ENCODE measurements around the gene ADAMTS12. TPM values are rescaled to one million over a fixed set of nuclear protein-coding genes. Genes with fewer than 3 reads are reported as not detected.

ADAMTS12 gene
- polyA plus RNA-seq, 1 donor (not counting 4 experiments of a cell fraction or from before 2014, with no cell fraction given), result 0.49 TPM

DNA sequence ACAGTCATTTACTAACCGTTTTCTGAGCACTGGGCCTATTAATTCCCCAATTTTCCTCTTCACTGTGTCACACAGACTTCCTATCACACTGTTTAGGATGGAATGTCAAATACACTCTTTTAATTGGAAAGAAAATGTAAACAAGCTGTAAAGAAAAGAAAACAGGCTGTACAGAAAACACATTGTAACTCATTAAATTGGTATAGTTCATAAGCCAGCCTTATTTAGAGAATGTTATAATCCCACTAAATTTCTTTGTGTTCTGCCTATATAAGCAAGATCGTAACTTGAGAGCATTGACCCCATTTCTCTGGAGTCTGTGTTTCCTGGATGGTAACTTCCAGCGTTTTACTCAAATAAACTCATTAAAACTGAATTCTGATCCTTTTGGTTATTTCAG is 404.6 kb downstream of the ADAMTS12 start:
- H3K79me2 ChIP-seq (ENCODE audit: control insufficient read depth, insufficient read depth, low read length), result no peaks in the 10 kb centered on the region
- H3K4me3 ChIP-seq (ENCODE audit: control insufficient read depth in 2 of 3, extremely low read depth in 1 of 3, insufficient read depth in 2 of 3, low read depth in 1 of 3, low read length in 3 of 3), result no peak overlapping the region
- no peak overlapping the region for H3K9ac ChIP-seq (ENCODE audit: control insufficient read depth, extremely low read depth, insufficient read depth, low read length)
- H3K36me3 ChIP-seq (ENCODE audit: control insufficient read depth in 2 of 2, extremely low read depth in 1 of 2, insufficient read depth in 2 of 2, low read length in 2 of 2), result peaks cover 0 to 2% of the 10 kb centered on the region in 2 experiments
- FAIRE-seq (no peak), DNase-seq (ENCODE audit: low read depth, low spot score) (no peak)
- H3K4me1 ChIP-seq (ENCODE audit: control insufficient read depth, extremely low read depth, insufficient read depth, low read length), result no peaks in the 10 kb centered on the region
- no peaks in the 10 kb centered on the region for H3K27me3 ChIP-seq (ENCODE audit: control insufficient read depth, extremely low read depth, insufficient read depth, low read length)
- H3K9me1 ChIP-seq (ENCODE audit: control insufficient read depth, extremely low read depth, insufficient read depth, low read length), result no peaks in the 10 kb centered on the region
- H4K20me1 ChIP-seq (ENCODE audit: control insufficient read depth, extremely low read depth, insufficient read depth, low read length), result no peaks in the 10 kb centered on the region
- TF ChIP-seq, protein P1, sequence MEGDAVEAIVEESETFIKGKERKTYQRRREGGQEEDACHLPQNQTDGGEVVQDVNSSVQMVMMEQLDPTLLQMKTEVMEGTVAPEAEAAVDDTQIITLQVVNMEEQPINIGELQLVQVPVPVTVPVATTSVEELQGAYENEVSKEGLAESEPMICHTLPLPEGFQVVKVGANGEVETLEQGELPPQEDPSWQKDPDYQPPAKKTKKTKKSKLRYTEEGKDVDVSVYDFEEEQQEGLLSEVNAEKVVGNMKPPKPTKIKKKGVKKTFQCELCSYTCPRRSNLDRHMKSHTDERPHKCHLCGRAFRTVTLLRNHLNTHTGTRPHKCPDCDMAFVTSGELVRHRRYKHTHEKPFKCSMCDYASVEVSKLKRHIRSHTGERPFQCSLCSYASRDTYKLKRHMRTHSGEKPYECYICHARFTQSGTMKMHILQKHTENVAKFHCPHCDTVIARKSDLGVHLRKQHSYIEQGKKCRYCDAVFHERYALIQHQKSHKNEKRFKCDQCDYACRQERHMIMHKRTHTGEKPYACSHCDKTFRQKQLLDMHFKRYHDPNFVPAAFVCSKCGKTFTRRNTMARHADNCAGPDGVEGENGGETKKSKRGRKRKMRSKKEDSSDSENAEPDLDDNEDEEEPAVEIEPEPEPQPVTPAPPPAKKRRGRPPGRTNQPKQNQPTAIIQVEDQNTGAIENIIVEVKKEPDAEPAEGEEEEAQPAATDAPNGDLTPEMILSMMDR (optimal IDR thresholded peaks at IDR 0.05 in 1 of 3, IDR thresholded peaks at IDR 0.05 in 1 of 3, conservative IDR thresholded peaks at IDR 0.05 in 1 of 3; ENCODE audit: extremely low read depth in 1 of 3, insufficient read depth in 2 of 3, low read length in 3 of 3), result no peak
- no peak for TF ChIP-seq EZH2 (IDR thresholded peaks at IDR 0.05; ENCODE audit: low read length)
- H2AFZ ChIP-seq (ENCODE audit: control insufficient read depth, low read length), result no peak overlapping the region
- H3K4me2 ChIP-seq (ENCODE audit: control insufficient read depth, extremely low read depth, insufficient read depth, low read depth, low read length), result no peak overlapping the region
- no peak overlapping the region for H3K27ac ChIP-seq (ENCODE audit: control insufficient read depth, insufficient read depth, low read length)
- dilution Hi-C loops (cut with MboI; ENCODE audit: extremely low pct_ligation_motif_present, low sequenced_read_pairs), result loop anchor here (25.0 kb wide), 1 partner anchor 450 kb away; the partner anchor contains the start of gene RXFP3
- H3K9me3 ChIP-seq (ENCODE audit: control insufficient read depth, low read depth, low read length), result no peaks in the 10 kb centered on the region

DNA sequence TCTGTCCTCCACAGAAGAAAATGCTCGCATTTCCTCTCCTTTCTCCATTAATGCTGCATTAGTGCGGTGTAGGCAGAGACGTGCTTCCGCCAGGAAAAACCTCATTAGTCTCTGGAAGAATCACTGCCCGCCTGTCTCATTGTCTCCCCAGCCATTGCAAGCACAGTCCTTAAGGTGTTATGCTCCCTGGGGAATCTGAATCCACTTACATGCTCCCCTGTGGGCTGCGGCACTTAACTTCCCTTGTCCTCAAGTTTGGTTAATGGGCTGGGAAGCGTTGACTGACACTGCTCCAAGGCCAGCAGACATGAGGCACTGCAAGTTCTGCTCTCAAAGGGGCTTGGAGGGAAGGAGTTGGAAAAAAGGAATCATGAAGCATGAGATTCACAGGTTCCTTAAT is 409.5 kb downstream of the ADAMTS12 start:
- TF ChIP-seq EZH2 (IDR thresholded peaks at IDR 0.05; ENCODE audit: low read length), result no peak
- TF ChIP-seq, protein P1 (optimal IDR thresholded peaks at IDR 0.05 in 1 of 3, IDR thresholded peaks at IDR 0.05 in 1 of 3, conservative IDR thresholded peaks at IDR 0.05 in 1 of 3; ENCODE audit: extremely low read depth in 1 of 3, insufficient read depth in 2 of 3, low read length in 3 of 3), result no peak
- peaks cover 2 to 3% of the 10 kb centered on the region in 2 experiments for H3K36me3 ChIP-seq (ENCODE audit: control insufficient read depth in 2 of 2, extremely low read depth in 1 of 2, insufficient read depth in 2 of 2, low read length in 2 of 2)
- dilution Hi-C loops (cut with MboI; ENCODE audit: extremely low pct_ligation_motif_present, low sequenced_read_pairs), result loop anchor here (25.0 kb wide), 1 partner anchor 455 kb away; the partner anchor contains the start of gene RXFP3
- no peaks in the 10 kb centered on the region for H3K27me3 ChIP-seq (ENCODE audit: control insufficient read depth, extremely low read depth, insufficient read depth, low read length)
- no peaks in the 10 kb centered on the region for H3K9me1 ChIP-seq (ENCODE audit: control insufficient read depth, extremely low read depth, insufficient read depth, low read length)
- no peak overlapping the region for H3K4me3 ChIP-seq (ENCODE audit: control insufficient read depth in 2 of 3, extremely low read depth in 1 of 3, insufficient read depth in 2 of 3, low read depth in 1 of 3, low read length in 3 of 3)
- H3K9me3 ChIP-seq (ENCODE audit: control insufficient read depth, low read depth, low read length), result no peaks in the 10 kb centered on the region
- no peak overlapping the region for H3K4me2 ChIP-seq (ENCODE audit: control insufficient read depth, extremely low read depth, insufficient read depth, low read depth, low read length)
- no peaks in the 10 kb centered on the region for H3K79me2 ChIP-seq (ENCODE audit: control insufficient read depth, insufficient read depth, low read length)
- H3K27ac ChIP-seq (ENCODE audit: control insufficient read depth, insufficient read depth, low read length), result no peak overlapping the region
- H3K9ac ChIP-seq (ENCODE audit: control insufficient read depth, extremely low read depth, insufficient read depth, low read length), result no peak overlapping the region
- DNase-seq (ENCODE audit: low read depth, low spot score), result no peak
- H3K4me1 ChIP-seq (ENCODE audit: control insufficient read depth, extremely low read depth, insufficient read depth, low read length), result no peaks in the 10 kb centered on the region
- no peak overlapping the region for H2AFZ ChIP-seq (ENCODE audit: control insufficient read depth, low read length)
- FAIRE-seq, result no peak
- H4K20me1 ChIP-seq (ENCODE audit: control insufficient read depth, extremely low read depth, insufficient read depth, low read length), result no peaks in the 10 kb centered on the region
